Measurements from ENCODE around the gene CAPZB. TPM values are rescaled to one million over a fixed set of nuclear protein-coding genes. Genes with fewer than 3 reads are reported as not detected.

CAPZB gene
- total RNA-seq, 1 experiment from 2014 or later, result 198 TPM

DNA sequence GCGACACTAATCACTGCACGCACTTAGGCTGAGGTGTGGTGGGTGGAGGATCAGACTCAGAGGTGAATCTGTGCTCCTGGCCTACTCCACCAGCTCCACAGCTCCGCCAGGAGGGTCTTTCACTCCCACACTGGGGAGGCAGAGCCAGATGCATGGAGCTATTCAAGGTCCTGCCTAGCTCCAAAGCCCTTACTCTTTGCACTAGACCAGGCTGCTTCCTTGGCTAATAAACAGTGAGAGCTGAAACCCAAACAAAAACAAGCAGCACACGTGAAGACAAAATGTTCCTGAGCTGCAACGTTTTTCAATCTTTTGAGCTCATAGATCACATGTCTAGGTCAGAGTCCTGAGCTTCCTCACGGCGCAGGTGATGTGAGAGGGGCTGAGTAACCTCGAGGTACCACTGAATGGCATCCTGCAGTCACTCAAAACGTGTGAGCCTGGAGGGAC, 19.2 kb downstream of the CAPZB start:
- intact Hi-C loops (cut with micrococcal nuclease; ENCODE audit: unreplicated experiment), result no loop called here
- peaks cover 33% of the 10 kb centered on the region for H3K4me1 Mint-ChIP-seq (ENCODE audit: low read depth, unreplicated experiment)
- CTCF ChIA-PET, result no interaction called here
- H3K9me3 Mint-ChIP-seq (ENCODE audit: low read depth, unreplicated experiment), result no peaks in the 10 kb centered on the region
- H3K36me3 Mint-ChIP-seq (ENCODE audit: insufficient read depth, unreplicated experiment), result peaks cover 9% of the 10 kb centered on the region
- BruUV-seq (replicated peaks), result no TSS peak
- no peaks in the 10 kb centered on the region for H3K27me3 Mint-ChIP-seq (ENCODE audit: unreplicated experiment)
- TF ChIP-seq CTCF (IDR thresholded peaks at IDR 0.05; ENCODE audit: unreplicated experiment), result no peak
- no peak overlapping the region for H3K4me3 Mint-ChIP-seq (ENCODE audit: low read depth, unreplicated experiment)
- no peak for DNase-seq
- H3K27ac Mint-ChIP-seq (ENCODE audit: unreplicated experiment), result no peak overlapping the region

GRCh38 chr1:19465650-19466049, 19.7 kb downstream of the CAPZB start:
- no peaks in the 10 kb centered on the region for H3K27me3 Mint-ChIP-seq (ENCODE audit: unreplicated experiment)
- no peak overlapping the region for H3K4me3 Mint-ChIP-seq (ENCODE audit: low read depth, unreplicated experiment)
- no peak overlapping the region for H3K27ac Mint-ChIP-seq (ENCODE audit: unreplicated experiment)
- no peaks in the 10 kb centered on the region for H3K9me3 Mint-ChIP-seq (ENCODE audit: low read depth, unreplicated experiment)
- peaks cover 9% of the 10 kb centered on the region for H3K36me3 Mint-ChIP-seq (ENCODE audit: insufficient read depth, unreplicated experiment)
- BruUV-seq (replicated peaks), result no TSS peak
- no peak for DNase-seq
- H3K4me1 Mint-ChIP-seq (ENCODE audit: low read depth, unreplicated experiment), result peaks cover 33% of the 10 kb centered on the region
- TF ChIP-seq CTCF (IDR thresholded peaks at IDR 0.05; ENCODE audit: unreplicated experiment), result no peak
- intact Hi-C loops (cut with micrococcal nuclease; ENCODE audit: unreplicated experiment), result no loop called here
- CTCF ChIA-PET, result no interaction called here

- Mint-ChIP-seq H3K36me3 (ENCODE audit: insufficient read depth, unreplicated experiment) (peaks cover 9% of the 10 kb centered on the region), H3K27ac (ENCODE audit: unreplicated experiment) (no peak overlapping the region), H3K4me3 (ENCODE audit: low read depth, unreplicated experiment) (no peak overlapping the region), H3K9me3 (ENCODE audit: low read depth, unreplicated experiment) (no peaks in the 10 kb centered on the region), H3K4me1 (ENCODE audit: low read depth, unreplicated experiment) (peaks cover 32% of the 10 kb centered on the region), H3K27me3 (ENCODE audit: unreplicated experiment) (no peaks in the 10 kb centered on the region)
- TF ChIP-seq CTCF (IDR thresholded peaks at IDR 0.05; ENCODE audit: unreplicated experiment), result no peak
- no TSS peak for BruUV-seq (replicated peaks)
- CTCF ChIA-PET, result no interaction called here
- no peak for DNase-seq
- intact Hi-C loops (cut with micrococcal nuclease; ENCODE audit: unreplicated experiment), result no loop called here
These were observed 20.2 kb downstream of the CAPZB start for GRCh38 chr1:19465123-19465522.

DNA sequence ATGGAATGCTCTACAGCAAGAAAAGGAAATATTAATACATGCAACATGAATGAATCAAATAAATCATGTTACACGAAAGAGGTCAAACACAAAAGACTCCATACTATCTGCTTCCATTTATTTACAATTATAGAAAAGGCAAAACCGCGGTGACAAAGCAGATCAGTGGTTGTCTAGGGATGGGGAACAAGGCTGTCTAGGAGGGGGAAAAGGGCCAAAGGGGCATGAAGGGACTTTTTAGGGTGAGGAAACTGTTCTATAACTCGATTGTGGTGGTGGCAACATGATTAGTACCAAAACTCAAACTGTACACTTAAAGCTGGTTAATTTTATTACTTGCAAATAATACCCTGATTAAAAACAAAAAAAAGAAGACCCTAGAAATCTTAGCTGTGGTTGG, 20.6 kb downstream of the CAPZB start:
- TF ChIP-seq CTCF (IDR thresholded peaks at IDR 0.05; ENCODE audit: unreplicated experiment), result no peak
- Mint-ChIP-seq H3K27ac (ENCODE audit: unreplicated experiment) (no peak overlapping the region), H3K4me1 (ENCODE audit: low read depth, unreplicated experiment) (peaks cover 28% of the 10 kb centered on the region), H3K4me3 (ENCODE audit: low read depth, unreplicated experiment) (no peak overlapping the region), H3K36me3 (ENCODE audit: insufficient read depth, unreplicated experiment) (peaks cover 9% of the 10 kb centered on the region), H3K27me3 (ENCODE audit: unreplicated experiment) (no peaks in the 10 kb centered on the region), H3K9me3 (ENCODE audit: low read depth, unreplicated experiment) (no peaks in the 10 kb centered on the region)
- intact Hi-C loops (cut with micrococcal nuclease; ENCODE audit: unreplicated experiment), result no loop called here
- no peak for DNase-seq
- CTCF ChIA-PET, result no interaction called here
- BruUV-seq (replicated peaks), result no TSS peak

- H3K36me3 Mint-ChIP-seq (ENCODE audit: insufficient read depth, unreplicated experiment), result peaks cover 4% of the 10 kb centered on the region
- peaks cover 16% of the 10 kb centered on the region for H3K4me1 Mint-ChIP-seq (ENCODE audit: low read depth, unreplicated experiment)
- DNase-seq, result no peak
- no peaks in the 10 kb centered on the region for H3K27me3 Mint-ChIP-seq (ENCODE audit: unreplicated experiment)
- no peak for TF ChIP-seq CTCF (IDR thresholded peaks at IDR 0.05; ENCODE audit: unreplicated experiment)
- no peaks in the 10 kb centered on the region for H3K9me3 Mint-ChIP-seq (ENCODE audit: low read depth, unreplicated experiment)
- no peak overlapping the region for H3K27ac Mint-ChIP-seq (ENCODE audit: unreplicated experiment)
- no TSS peak for BruUV-seq (replicated peaks)
- intact Hi-C loops (cut with micrococcal nuclease; ENCODE audit: unreplicated experiment), result no loop called here
- no peak overlapping the region for H3K4me3 Mint-ChIP-seq (ENCODE audit: low read depth, unreplicated experiment)
- CTCF ChIA-PET, result no interaction called here
These were observed 21.9 kb downstream of the CAPZB start for GRCh38 chr1:19463504-19463803.
